PC-3 (cell line): ENCODE data around the gene GRHPR. TPM values are rescaled to one million over a fixed set of nuclear protein-coding genes. Genes with fewer than 3 reads are reported as not detected.
"Not testable (repeated sequence)": the region's sequence is repeated elsewhere in the genome, so short reads cannot be mapped to it uniquely, and the experiment has no call there.

ENCODE experiments used
- ATAC-seq: fragments of 200-7000 bp; cut with Tn5 transposase; 2 replicates; pipeline ENCODE4 v1.9.1; 2020; ENCODE audit warnings: mild to moderate bottlenecking, moderate library complexity
- BruUV-seq: library from RNA; stranded (reverse); fragments of 400-500 nt; replicated peaks from 2 replicates; lab custom pipeline; 2021; lab: Mats Ljungman, UMichigan
- CTCF ChIA-PET: fragments of 300-600 bp; sonication (Branson Sonifier 250); formaldehyde crosslinking; loops from one replicate; lab custom pipeline; 2022; ENCODE audit warnings: antibody characterized with exemption; lab: Charles Lee
- POLR2A ChIA-PET: fragments of 300-600 bp; sonication (Branson Sonifier 250); formaldehyde crosslinking; loops from one replicate; lab custom pipeline; 2022; ENCODE audit warnings: antibody characterized with exemption; ENCODE audit not compliant: unreplicated experiment; lab: Charles Lee
- DNase-seq: peaks from one replicate; pipeline ENCODE4 v3.0.0-alpha.2; 2015
- H2AFZ ChIP-seq: fragments of 300-600 bp; sonication (generic); 2 replicates; pipeline ENCODE4 v1.6.0; 2016; ENCODE audit warnings: antibody characterized with exemption, low read length
- H3F3A ChIP-seq: fragments of 300-600 bp; sonication (generic); one replicate; pipeline ENCODE4 v1.6.0; 2017; ENCODE audit warnings: antibody characterized with exemption, low read length, control low read depth, mild to moderate bottlenecking; ENCODE audit not compliant: unreplicated experiment
- H3K27ac ChIP-seq: fragments of 300-600 bp; sonication (generic); 2 replicates; pipeline ENCODE4 v1.5.1; 2016; ENCODE audit warnings: mild to moderate bottlenecking, low read length
- H3K27me3 ChIP-seq: fragments of 300-600 bp; sonication (generic); 2 replicates; pipeline ENCODE4 v1.6.1; 2016; ENCODE audit warnings: low read length, mixed read lengths
- H3K36me3 ChIP-seq: fragments of 300-600 bp; sonication (generic); 2 replicates; pipeline ENCODE4 v1.6.1; 2016; ENCODE audit warnings: low read depth, mixed run types, low read length, mixed read lengths
- H3K4me1 ChIP-seq: fragments of 300-600 bp; sonication (generic); 2 replicates; pipeline ENCODE4 v1.5.1; 2016; ENCODE audit warnings: low read length; ENCODE audit not compliant: insufficient read depth
- H3K4me2 ChIP-seq: fragments of 300-600 bp; sonication (generic); 2 replicates; pipeline ENCODE4 v1.6.0; 2016; ENCODE audit warnings: low read length
- H3K4me3 ChIP-seq: fragments of 300-600 bp; sonication (generic); 2 replicates; pipeline ENCODE4 v1.5.1; 2016; ENCODE audit warnings: mild to moderate bottlenecking, low read length, mixed read lengths
- H3K79me2 ChIP-seq: fragments of 300-600 bp; sonication (generic); 2 replicates; pipeline ENCODE4 v1.6.1; 2017; ENCODE audit warnings: low read length, mixed read lengths
- H3K9ac ChIP-seq: fragments of 300-600 bp; sonication (generic); 2 replicates; pipeline ENCODE4 v1.6.0; 2016; ENCODE audit warnings: mild to moderate bottlenecking, low read length
- H3K9me2 ChIP-seq: fragments of 300-600 bp; sonication (generic); replicated peaks from 2 replicates; pipeline ENCODE4 v1.6.1; 2016; ENCODE audit warnings: mixed run types, low read length, mixed read lengths
- H3K9me3 ChIP-seq: fragments of 300-600 bp; sonication (generic); 2 replicates; pipeline ENCODE4 v1.6.1; 2016; ENCODE audit warnings: low read length, mixed read lengths
- H4K20me1 ChIP-seq: fragments of 300-600 bp; sonication (generic); 2 replicates; pipeline ENCODE4 v1.6.1; 2016; ENCODE audit warnings: low read length, mixed read lengths
- CTCF ChIP-seq: fragments of 300-600 bp; sonication (generic); conservative IDR thresholded peaks from 2 replicates; pipeline ENCODE4 v1.5.1; 2017; ENCODE audit warnings: antibody characterized with exemption, low read depth, mild to moderate bottlenecking, low read length
- EZH2 ChIP-seq: fragments of 300-600 bp; sonication (generic); IDR thresholded peaks from one replicate; pipeline ENCODE4 v1.6.1; 2017; ENCODE audit warnings: antibody characterized with exemption, mild to moderate bottlenecking, low read length; ENCODE audit not compliant: unreplicated experiment
- EZH2phosphoT487 ChIP-seq: fragments of 300-600 bp; sonication (generic); IDR thresholded peaks from 2 replicates; pipeline ENCODE4 v1.6.1; 2018; ENCODE audit warnings: mild to moderate bottlenecking, antibody characterized with exemption, low read length, borderline replicate concordance
- intact Hi-C: fragments of 100-400 bp; cut with micrococcal nuclease; formaldehyde crosslinking; loops from 2 replicates; pipeline ENCODE4 v1.9.0; 2023
- total RNA-seq: library from RNA; depleted of rRNA; stranded (reverse); fragments of >200 nt; gene quantifications from 2 replicates; pipeline ENCODE4 v1.2.3, GENCODE V29; 2014

GRHPR gene
- total RNA-seq, 1 experiment from 2014 or later = 84.1 TPM

- H3K27ac ChIP-seq = no peak overlapping the region
Measured at GRCh38 chr9:37474438-37474837, 51.9 kb downstream of the GRHPR start.

GRCh38 chr9:37476930-37477329 lies 54.4 kb downstream of the GRHPR start:
- H3K4me2 ChIP-seq = no peak overlapping the region
- no peak overlapping the region for H3K4me3 ChIP-seq
- H4K20me1 ChIP-seq = no peaks in the 10 kb centered on the region
- ATAC-seq = no peak
- intact Hi-C loops = no loop called here
- H3K27ac ChIP-seq = no peak overlapping the region
- no peak for DNase-seq
- TF ChIP-seq EZH2 (no peak), EZH2phosphoT487 (no peak), CTCF (no peak)
- H3K79me2 ChIP-seq = no peaks in the 10 kb centered on the region
- CTCF ChIA-PET = no interaction called here
- H3K9me2 ChIP-seq = no peaks in the 10 kb centered on the region
- no peak overlapping the region for H3K9ac ChIP-seq
- peaks cover 6% of the 10 kb centered on the region for H3K4me1 ChIP-seq
- no peaks in the 10 kb centered on the region for H3F3A ChIP-seq
- POLR2A ChIA-PET = no interaction called here
- H3K27me3 ChIP-seq = no peaks in the 10 kb centered on the region
- no peaks in the 10 kb centered on the region for H3K9me3 ChIP-seq
- no TSS peak for BruUV-seq
- H3K36me3 ChIP-seq = no peaks in the 10 kb centered on the region
- no peak overlapping the region for H2AFZ ChIP-seq

More at GRCh38 chr9:37474438-37474837, 51.9 kb downstream of the GRHPR start:
- H3K4me1 ChIP-seq = peaks cover 10% of the 10 kb centered on the region
- H3K79me2 ChIP-seq = no peaks in the 10 kb centered on the region
- H4K20me1 ChIP-seq = no peaks in the 10 kb centered on the region
- ChIA-PET POLR2A (no interaction called here), CTCF (no interaction called here)
- no peaks in the 10 kb centered on the region for H3K9me2 ChIP-seq
- no peak for DNase-seq
- no peaks in the 10 kb centered on the region for H3K27me3 ChIP-seq
- BruUV-seq = no TSS peak
- no peak overlapping the region for H3K9ac ChIP-seq
- TF ChIP-seq EZH2phosphoT487 (no peak), EZH2 (no peak), CTCF (no peak)
- H3K4me3 ChIP-seq = no peak overlapping the region
- H3K9me3 ChIP-seq = no peaks in the 10 kb centered on the region
- H3K36me3 ChIP-seq = no peaks in the 10 kb centered on the region
- H3K4me2 ChIP-seq = no peak overlapping the region
- no peak overlapping the region for H2AFZ ChIP-seq
- H3F3A ChIP-seq = no peaks in the 10 kb centered on the region
- no peak for ATAC-seq
- intact Hi-C loops = no loop called here

- H3K9me3 ChIP-seq, H3K79me2 ChIP-seq, H3K4me2 ChIP-seq, BruUV-seq, DNase-seq, CTCF ChIA-PET, H3K9ac ChIP-seq, H3K36me3 ChIP-seq, POLR2A ChIA-PET, H3K4me3 ChIP-seq, H3F3A ChIP-seq, H2AFZ ChIP-seq, ATAC-seq, H4K20me1 ChIP-seq, intact Hi-C loops, H3K27ac ChIP-seq, H3K27me3 ChIP-seq, H3K4me1 ChIP-seq, H3K9me2 ChIP-seq: not testable (repeated sequence)
Measured at GRCh38 chr9:37477443-37477842, 54.9 kb downstream of the GRHPR start.

- H3K27ac ChIP-seq, H3K4me2 ChIP-seq, DNase-seq, H3K9me3 ChIP-seq, H3F3A ChIP-seq, H3K4me1 ChIP-seq, H3K36me3 ChIP-seq, H3K4me3 ChIP-seq, H3K79me2 ChIP-seq, CTCF ChIA-PET, H4K20me1 ChIP-seq, ATAC-seq, intact Hi-C loops, H3K9ac ChIP-seq, H2AFZ ChIP-seq, BruUV-seq, H3K27me3 ChIP-seq, H3K9me2 ChIP-seq, POLR2A ChIA-PET: not testable (repeated sequence)
Measured at GRCh38 chr9:37477987-37478619, 55.6 kb downstream of the GRHPR start.
